Endothelial cell of umbilical vein (primary cell): Measurements from ENCODE around the gene SPNS1. TPM values are rescaled to one million over a fixed set of nuclear protein-coding genes. Genes with fewer than 3 reads are reported as not detected.

Experiments
- BruUV-seq: library from RNA; stranded (reverse); fragments of 400-500 nt; replicated peaks from 2 replicates; lab custom pipeline; 2021; lab: Mats Ljungman, UMichigan
- CTCF ChIA-PET: fragments of 300-600, 350-600 bp; sonication (Branson Sonifier 250); formaldehyde crosslinking; loops from one replicate; lab custom pipeline; 2021; ENCODE audit warnings: antibody characterized with exemption, inconsistent platforms; lab: Charles Lee
- POLR2A ChIA-PET: fragments of 300-600, 350-600 bp; sonication (Branson Sonifier 250); formaldehyde crosslinking; loops from one replicate; lab custom pipeline; 2021; ENCODE audit warnings: antibody characterized with exemption, inconsistent platforms; lab: Charles Lee
- DNase-seq: peaks from one replicate; pipeline ENCODE4 v3.0.0-alpha.2; 2011; ENCODE audit warnings: low read depth, low spot score
- FAIRE-seq: peaks from 2 replicates; lab custom pipeline; 2011; peaks lifted over from hg19 to GRCh38; lab: Jason Lieb, UNC
- H2AFZ ChIP-seq: 2 replicates; pipeline ENCODE4 v1.6.0; 2012; ENCODE audit warnings: low read depth, low read length, control low read depth, inconsistent platforms
- H3K27ac ChIP-seq: 2 replicates; pipeline ENCODE4 v1.5.1; 2011; ENCODE audit warnings: low read depth, mild to moderate bottlenecking, control low read depth, low read length, moderate library complexity; ENCODE audit not compliant: insufficient read depth
- H3K27me3 ChIP-seq, 2 experiments: 2 replicates each; pipeline versions ENCODE4 v1.6.0 to v1.6.1; 2011; ENCODE audit warnings: low read length in 2 of 2, mixed read lengths in 1 of 2; ENCODE audit not compliant: control insufficient read depth in 2 of 2, insufficient read depth in 2 of 2
- H3K36me3 ChIP-seq, 2 experiments: 2 replicates in 1 of 2; 3 replicates in 1 of 2; pipeline ENCODE4 v1.5.1; 2011; ENCODE audit warnings: low read length in 2 of 2, mild to moderate bottlenecking in 1 of 2, moderate library complexity in 1 of 2; ENCODE audit not compliant: control insufficient read depth in 2 of 2, insufficient read depth in 2 of 2; ENCODE audit errors: extremely low read depth in 1 of 2
- H3K4me1 ChIP-seq: 3 replicates; pipeline ENCODE4 v1.5.1; 2011; ENCODE audit warnings: mild to moderate bottlenecking, low read length; ENCODE audit not compliant: control insufficient read depth, insufficient read depth; ENCODE audit errors: extremely low read depth
- H3K4me2 ChIP-seq: 2 replicates; pipeline ENCODE4 v1.6.1; 2011; ENCODE audit warnings: low read length, control low read depth, mixed read lengths; ENCODE audit not compliant: insufficient read depth
- H3K4me3 ChIP-seq, 3 experiments: fragments of 200-600 bp in 1 of 3; sonication (generic), shearing (Covaris generic) in 1 of 3; replicated peaks in 1 of 3; 2 replicates each; pipeline ENCODE4 v1.5.1; 2011 to 2016; ENCODE audit warnings: control low read depth in 3 of 3, low read length in 3 of 3, mild to moderate bottlenecking in 2 of 3, inconsistent platforms in 1 of 3, low read depth in 1 of 3, moderate library complexity in 1 of 3; ENCODE audit not compliant: insufficient read depth in 1 of 3
- H3K79me2 ChIP-seq: 2 replicates; pipeline ENCODE4 v1.6.0; 2012; ENCODE audit warnings: low read length, inconsistent platforms; ENCODE audit not compliant: control insufficient read depth, insufficient read depth
- H3K9ac ChIP-seq: replicated peaks from 2 replicates; pipeline ENCODE3; 2011; ENCODE audit warnings: low read length, control low read depth; ENCODE audit not compliant: insufficient read depth; ENCODE audit errors: extremely low read depth
- H3K9me1 ChIP-seq: replicated peaks from 3 replicates; pipeline ENCODE4 v1.6.0; 2011; ENCODE audit warnings: mild to moderate bottlenecking, low read length; ENCODE audit not compliant: control insufficient read depth, insufficient read depth; ENCODE audit errors: extremely low read depth
- H3K9me3 ChIP-seq: replicated peaks from 2 replicates; pipeline ENCODE4 v1.5.1; 2012; ENCODE audit warnings: low read length, inconsistent platforms; ENCODE audit not compliant: control insufficient read depth, insufficient read depth
- H4K20me1 ChIP-seq: replicated peaks from 2 replicates; pipeline ENCODE3; 2011; ENCODE audit warnings: mild to moderate bottlenecking, low read length; ENCODE audit not compliant: control insufficient read depth, insufficient read depth; ENCODE audit errors: extremely low read depth
- CTCF ChIP-seq, 2 donors: IDR thresholded peaks; 1 replicate in 1 of 2; 2 replicates in 1 of 2; pipeline ENCODE4 v1.5.1; 2011; ENCODE audit warnings: low read length in 2 of 2, mild to moderate bottlenecking in 2 of 2, moderate library complexity in 2 of 2, control low read depth in 1 of 2, inconsistent platforms in 1 of 2, low read depth in 1 of 2; ENCODE audit not compliant: insufficient read depth in 1 of 2; ENCODE audit errors: extremely low read depth in 1 of 2
- EZH2 ChIP-seq: IDR thresholded peaks from 2 replicates; pipeline ENCODE4 v1.6.1; 2012; ENCODE audit warnings: borderline replicate concordance, low read depth, mild to moderate bottlenecking, moderate library complexity, low read length, inconsistent platforms; ENCODE audit not compliant: severe bottlenecking
- FOS ChIP-seq: IDR thresholded peaks from 2 replicates; pipeline ENCODE4 v1.6.1; 2011; ENCODE audit warnings: mild to moderate bottlenecking, low read length, moderate library complexity, borderline replicate concordance; ENCODE audit not compliant: insufficient read depth
- GATA2 ChIP-seq: IDR thresholded peaks from 2 replicates; pipeline ENCODE4 v1.7.0; 2011; ENCODE audit warnings: low read depth, mild to moderate bottlenecking, moderate library complexity, mixed read lengths, low read length; ENCODE audit not compliant: insufficient read length, insufficient read depth
- JUN ChIP-seq: IDR thresholded peaks from 2 replicates; pipeline ENCODE4 v1.6.1; 2011; ENCODE audit warnings: borderline replicate concordance, low read depth; ENCODE audit not compliant: insufficient read length, insufficient read depth
- MAX ChIP-seq: IDR thresholded peaks from 2 replicates; pipeline ENCODE4 v1.6.1; 2011; ENCODE audit not compliant: insufficient read depth, insufficient read length
- MYC ChIP-seq: IDR thresholded peaks from one replicate; pipeline ENCODE4 v1.6.1; 2011; ENCODE audit warnings: mild to moderate bottlenecking, low read depth, low read length
- POLR2A ChIP-seq: IDR thresholded peaks from 2 replicates; pipeline ENCODE4 v1.6.1; 2012; ENCODE audit warnings: low read depth, mild to moderate bottlenecking, control low read depth, low read length
- POLR2AphosphoS5 ChIP-seq: IDR thresholded peaks from 2 replicates; pipeline ENCODE4 v1.6.1; 2012; ENCODE audit warnings: low read depth, mild to moderate bottlenecking, control low read depth, low read length, moderate library complexity; ENCODE audit not compliant: insufficient read depth
- dilution Hi-C: fragments of 300-500 bp; cut with MboI; formaldehyde crosslinking; loops from one replicate; pipeline ENCODE4 v1.15.0; 2019; ENCODE audit warnings: low sequenced_read_pairs; ENCODE audit not compliant: extremely low pct_ligation_motif_present
- intact Hi-C: fragments of 100-400 bp; cut with micrococcal nuclease; formaldehyde crosslinking; loops from one replicate; pipeline ENCODE4 v1.10.0; 2022
- polyA plus RNA-seq, 4 experiments: library from polyadenylated mRNA; depleted of rRNA in 3 of 4; stranded (reverse) in 3 of 4; unstranded in 1 of 4; fragments of >200 nt; gene quantifications; 2 replicates each; pipeline versions ENCODE4 v1.2.1 to v1.2.3, GENCODE V29; 2011 to 2012; ENCODE audit warnings: missing spikeins in 1 of 4
- total RNA-seq: library from RNA; stranded (reverse); gene quantifications from 2 replicates; pipeline ENCODE4 v1.2.3, GENCODE V29; 2021

SPNS1 gene
- total and polyA plus RNA-seq, 2 donors (not counting 3 experiments of a cell fraction or from before 2014, with no cell fraction given) = 65.2 to 133 TPM

GRCh38 chr16:28935924-28936783 lies 38.4 kb upstream of the SPNS1 start:
- Histone ChIP-seq H4K20me1 (no peaks in the 10 kb centered on the region), H3K27ac (no peak overlapping the region), H3K36me3 (no peaks in the 10 kb centered on the region), H3K4me3 (peak overlapping the region in 1 of 3 experiments; percentile 12), H3K9ac (no peak overlapping the region), H3K4me2 (peak overlapping the region; percentile 13), H3K9me3 (no peaks in the 10 kb centered on the region), H3K27me3 (no peaks in the 10 kb centered on the region), H2AFZ (peak overlapping the region; percentile 67), H3K9me1 (no peaks in the 10 kb centered on the region), H3K4me1 (no peaks in the 10 kb centered on the region), H3K79me2 (no peaks in the 10 kb centered on the region)
- peak; percentile 94 for FAIRE-seq
- DNase-seq = peak; percentile 85
- intact Hi-C loops (loop anchor here (1.0 to 2.0 kb wide), 3 partner anchors 9 to 15 kb away; partner anchors contain the start of genes NFATC2IP and RABEP2), dilution Hi-C loops (no loop called here)
- ChIA-PET POLR2A (interaction anchor here (0.5 to 1.1 kb wide), 3 partner anchors 52 to 83 kb away, joined by 3 to 8 read pairs (median 4); no protein-coding TSS in a partner anchor), CTCF (interaction anchor here (0.6 to 1.3 kb wide), 6 partner anchors 9 to 37 kb away, joined by 3 to 18 read pairs (median 3); partner anchors contain the start of gene RABEP2)
- TF ChIP-seq JUN = no peak
- TF ChIP-seq MYC = no peak
- no peak for TF ChIP-seq MAX
- BruUV-seq = no TSS peak

- intact Hi-C loops (loop anchor here (1.0 to 2.0 kb wide), 3 partner anchors 9 to 14 kb away; partner anchors contain the start of genes NFATC2IP and RABEP2), dilution Hi-C loops (no loop called here)
- no TSS peak for BruUV-seq
- FAIRE-seq (no peak), DNase-seq (no peak)
- ChIA-PET CTCF (interaction anchor here (0.6 to 1.3 kb wide), 6 partner anchors 8 to 37 kb away, joined by 3 to 18 read pairs (median 3); partner anchors contain the start of gene RABEP2), POLR2A (interaction anchor here (0.5 to 1.1 kb wide), 2 partner anchors 72 to 83 kb away, joined by 3 to 8 read pairs; no protein-coding TSS in a partner anchor)
- Histone ChIP-seq H3K4me2 (no peak overlapping the region), H3K4me3 (no peak overlapping the region), H4K20me1 (no peaks in the 10 kb centered on the region), H3K27me3 (no peaks in the 10 kb centered on the region), H3K4me1 (no peaks in the 10 kb centered on the region), H3K9me3 (no peaks in the 10 kb centered on the region), H3K27ac (no peak overlapping the region), H3K9me1 (no peaks in the 10 kb centered on the region), H3K36me3 (no peaks in the 10 kb centered on the region), H2AFZ (no peak overlapping the region), H3K9ac (no peak overlapping the region), H3K79me2 (no peaks in the 10 kb centered on the region)
- TF ChIP-seq EZH2 = no peak
- no peak for TF ChIP-seq JUN
- TF ChIP-seq MYC = no peak
- TF ChIP-seq FOS = no peak
- no peak for TF ChIP-seq GATA2
- no peak for TF ChIP-seq MAX
- TF ChIP-seq CTCF (IDR thresholded peaks at IDR 0.05; ENCODE audit: extremely low read depth in 1 of 2, insufficient read depth in 1 of 2, low read depth in 1 of 2, low read length in 2 of 2) = no peak
- no peak for TF ChIP-seq POLR2A
- TF ChIP-seq POLR2AphosphoS5 = no peak
These were observed 37.8 kb upstream of the SPNS1 start for GRCh38 chr16:28936784-28937155.
